Fibroblast of skin of abdomen (primary cell): ENCODE data around the gene PKM.
"Not testable (repeated sequence)": the region's sequence is repeated elsewhere in the genome, so short reads cannot be mapped to it uniquely, and the experiment has no call there.

Experiments
- DNase-seq: peaks from one replicate; pipeline ENCODE4 v3.0.0-alpha.2; 2013

PKM gene

DNA sequence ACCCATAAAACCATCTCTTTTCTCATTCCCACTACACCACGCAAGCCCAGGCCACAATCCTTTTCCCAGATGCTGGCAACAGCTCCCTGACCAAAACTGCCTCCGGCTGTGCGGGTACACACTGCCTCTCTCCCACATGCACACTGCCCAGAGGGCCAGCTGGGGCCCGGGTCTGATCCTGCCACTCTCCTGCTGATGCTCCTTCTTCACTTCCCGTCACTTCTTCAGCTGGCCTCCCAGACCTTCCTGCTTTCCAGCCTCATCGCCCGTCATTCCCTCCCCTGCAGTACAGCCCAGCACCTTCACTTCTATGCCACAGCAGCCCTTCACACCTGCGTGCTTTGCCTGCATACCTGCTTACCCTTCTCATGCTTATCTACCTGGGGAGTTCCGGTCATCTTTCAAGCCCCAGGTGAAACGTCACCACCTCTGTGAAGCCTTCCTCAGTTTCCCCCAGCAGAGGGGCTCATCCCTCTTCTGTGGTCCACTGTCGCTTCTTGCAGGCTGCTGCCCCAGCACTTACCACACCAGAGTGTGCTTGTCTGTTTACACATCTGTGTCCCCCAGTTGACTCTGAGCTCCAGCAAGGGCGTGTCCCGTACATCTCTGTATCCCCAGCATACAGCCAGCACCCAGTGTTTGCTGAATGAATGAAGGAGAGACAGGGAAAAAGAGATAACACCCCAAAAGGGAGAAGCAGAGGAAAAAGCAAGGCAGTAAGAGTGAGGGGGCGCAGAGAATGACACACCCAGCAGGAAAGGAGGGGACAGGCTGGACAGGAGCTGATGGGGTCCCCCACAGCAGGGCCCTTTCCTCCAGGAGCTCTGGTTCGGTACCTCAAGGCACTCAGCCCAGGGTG, 55.6 kb downstream of the PKM start:
- no peak for DNase-seq

DNA sequence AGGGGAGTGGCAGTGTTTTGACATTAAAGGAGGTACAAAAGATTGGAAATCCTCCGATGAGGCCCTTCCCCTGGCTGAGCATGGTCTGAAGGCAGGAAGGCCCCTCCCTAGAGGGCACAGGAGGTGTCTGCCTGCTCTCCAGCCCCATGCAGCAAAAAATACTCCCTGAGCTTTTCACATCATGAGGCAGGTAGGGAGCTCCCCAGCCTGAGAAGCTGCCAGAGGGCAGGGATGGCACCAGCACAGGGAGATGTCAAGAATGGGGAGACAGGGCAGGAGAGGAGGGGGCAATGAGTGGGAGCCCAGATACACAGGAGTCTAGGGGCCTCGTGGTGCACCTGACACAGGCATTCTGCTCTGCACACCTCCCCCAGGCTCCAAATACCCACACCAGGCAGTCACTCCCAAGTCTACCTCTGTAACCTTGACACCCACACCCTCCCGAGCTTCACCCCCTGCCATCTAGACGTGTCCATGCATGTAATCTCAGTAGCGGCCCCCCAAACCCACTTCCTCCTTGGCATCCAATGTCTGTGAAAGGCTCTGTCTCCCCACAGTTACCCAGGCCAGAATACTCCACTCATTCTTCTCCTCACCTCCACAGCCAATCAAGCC, 56.3 kb downstream of the PKM start:
- no peak for DNase-seq

DNA sequence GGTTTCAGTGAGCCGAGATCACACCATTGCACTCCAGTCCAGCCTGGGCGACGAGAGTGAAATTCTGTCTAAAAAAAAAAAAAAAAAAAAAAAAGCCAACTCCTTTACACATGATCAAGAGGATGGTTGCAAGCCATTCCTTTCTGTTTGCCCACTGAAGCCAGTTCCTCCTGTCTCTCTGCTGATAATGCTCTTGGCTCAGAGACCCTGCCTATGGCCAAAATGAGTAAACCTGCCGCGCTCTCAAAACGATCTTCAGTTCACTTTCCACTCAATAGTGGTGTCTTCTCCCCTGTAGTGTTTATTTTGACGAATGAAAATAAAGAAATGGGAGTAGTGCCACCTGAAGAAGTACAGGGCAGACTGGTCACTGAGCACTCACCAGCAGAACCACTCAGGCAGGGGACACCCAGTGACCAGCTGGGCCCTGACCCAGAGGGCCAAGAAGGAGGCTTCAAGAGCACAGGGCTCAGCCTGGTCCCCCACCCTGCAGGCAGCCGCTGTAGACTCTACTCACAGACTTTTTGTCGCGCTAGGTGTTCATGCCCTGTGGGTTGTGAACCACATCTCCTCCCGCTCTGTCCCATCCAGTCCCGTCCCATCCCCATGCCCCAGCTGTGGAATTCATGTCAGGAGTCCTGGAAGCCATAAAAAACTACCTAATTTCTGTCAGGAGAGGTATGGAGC, 57.0 kb downstream of the PKM start:
- DNase-seq, result no peak

DNA sequence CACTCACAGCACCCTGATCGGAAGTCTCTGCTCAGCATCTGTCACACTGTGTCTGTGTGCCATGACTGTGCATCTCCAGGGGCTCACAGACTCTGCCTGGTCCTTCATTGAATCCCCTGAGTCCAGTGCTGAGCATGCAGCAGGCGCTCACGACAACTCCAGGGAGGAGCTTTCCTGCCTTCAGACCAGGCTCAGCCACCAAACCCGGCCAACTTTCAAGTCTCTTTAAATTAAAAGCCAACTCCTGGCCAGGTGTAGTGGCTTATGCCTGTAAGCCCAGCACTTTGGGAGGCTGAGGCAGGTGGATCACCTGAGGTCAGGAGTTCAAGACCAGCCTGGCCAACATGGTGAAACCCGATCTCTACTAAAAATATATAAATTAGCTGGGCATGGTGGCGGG, 57.6 kb downstream of the PKM start:
- no peak for DNase-seq

DNA sequence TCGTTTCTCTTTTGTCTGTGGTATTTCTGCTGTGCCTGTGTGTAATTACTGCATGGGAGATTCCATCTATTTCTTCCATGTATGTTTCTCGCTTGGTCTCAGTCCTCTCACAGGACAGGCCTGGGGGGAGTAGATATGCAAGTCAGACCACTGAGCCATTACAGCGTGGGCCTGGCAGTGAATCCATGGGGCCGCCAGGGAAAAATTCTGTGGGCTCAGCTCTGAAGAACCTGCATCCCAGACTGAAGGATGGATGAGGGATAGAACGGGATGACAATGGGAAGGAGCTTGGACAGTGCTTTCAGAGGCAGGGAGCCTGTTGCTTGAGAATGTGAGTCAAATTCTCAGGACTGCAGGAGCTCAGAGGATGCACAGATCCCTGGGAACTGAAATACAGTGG, 58.2 kb downstream of the PKM start:
- DNase-seq, result no peak

DNA sequence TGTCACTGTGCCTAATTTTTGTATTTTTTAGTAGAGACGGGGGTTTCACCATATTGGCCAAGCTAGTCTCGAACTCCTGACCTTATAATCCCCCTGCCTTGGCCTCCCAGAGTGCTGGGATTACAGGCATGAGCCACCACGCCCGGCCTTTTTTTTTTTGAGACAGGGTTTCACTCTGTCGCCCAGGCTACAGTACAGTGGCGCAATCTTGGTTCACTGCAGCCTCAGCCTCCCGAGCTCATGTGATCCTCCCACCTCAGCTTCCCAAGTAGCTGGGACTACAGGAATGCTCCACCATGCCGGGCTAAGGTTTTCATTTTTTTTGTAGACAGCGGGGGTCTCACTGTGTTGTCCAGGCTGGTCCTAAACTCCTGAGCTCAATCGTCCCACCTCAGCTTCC, 59.0 kb downstream of the PKM start:
- DNase-seq, result not testable (repeated sequence)

DNA sequence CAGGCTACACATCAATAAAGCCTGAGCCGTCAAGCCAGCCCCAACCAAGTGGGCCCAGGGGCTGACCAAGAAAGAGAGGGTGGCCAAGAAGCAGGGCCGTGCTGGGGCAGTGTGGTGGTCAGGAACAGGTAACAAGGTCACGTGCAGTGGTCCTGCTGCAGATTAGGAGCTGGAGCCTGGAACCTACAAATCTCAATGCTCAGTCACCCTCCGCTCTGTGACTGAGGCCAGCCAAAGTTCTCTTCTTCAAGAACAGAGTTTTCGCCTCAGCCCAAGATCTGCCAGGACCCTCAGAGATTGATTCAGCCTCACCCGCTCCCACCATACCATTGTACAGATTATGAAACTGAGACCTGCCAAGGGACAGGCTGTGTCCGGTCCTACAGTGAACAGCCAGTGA, 60.3 kb downstream of the PKM start:
- DNase-seq, result no peak

DNA sequence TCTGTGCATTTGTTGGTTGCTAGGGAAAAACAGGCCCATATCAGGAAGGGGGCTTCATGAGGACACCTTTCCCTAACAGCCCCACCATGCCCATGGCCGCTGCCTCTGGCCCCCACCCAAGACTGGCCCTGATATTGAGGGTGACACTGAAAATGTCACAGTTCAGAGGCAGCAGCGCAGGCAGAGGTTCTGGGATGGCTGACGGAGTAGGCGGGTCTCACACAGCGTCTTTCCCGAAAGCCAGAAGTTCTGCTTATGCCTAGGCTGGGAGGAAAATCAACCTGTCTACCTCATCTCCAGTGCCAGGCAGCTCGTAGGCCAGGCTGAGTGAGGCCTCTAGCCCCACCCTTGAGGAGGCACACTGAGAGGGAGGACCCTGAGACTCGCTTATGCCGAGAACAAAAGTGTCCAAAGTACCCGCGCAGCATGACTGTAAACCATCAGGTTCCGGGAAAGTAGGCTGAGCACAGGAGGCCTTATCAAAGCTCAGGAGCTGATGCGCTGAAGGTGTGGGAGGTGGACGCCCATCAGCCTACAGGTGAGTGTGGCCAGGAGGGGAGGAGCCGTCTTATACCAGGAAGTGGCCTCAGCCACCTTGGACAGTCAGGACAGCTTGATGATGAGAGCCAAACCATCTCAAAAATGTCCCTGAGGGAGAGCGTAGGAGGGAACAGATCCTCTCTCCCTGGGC, 60.9 kb downstream of the PKM start:
- DNase-seq, result no peak

DNA sequence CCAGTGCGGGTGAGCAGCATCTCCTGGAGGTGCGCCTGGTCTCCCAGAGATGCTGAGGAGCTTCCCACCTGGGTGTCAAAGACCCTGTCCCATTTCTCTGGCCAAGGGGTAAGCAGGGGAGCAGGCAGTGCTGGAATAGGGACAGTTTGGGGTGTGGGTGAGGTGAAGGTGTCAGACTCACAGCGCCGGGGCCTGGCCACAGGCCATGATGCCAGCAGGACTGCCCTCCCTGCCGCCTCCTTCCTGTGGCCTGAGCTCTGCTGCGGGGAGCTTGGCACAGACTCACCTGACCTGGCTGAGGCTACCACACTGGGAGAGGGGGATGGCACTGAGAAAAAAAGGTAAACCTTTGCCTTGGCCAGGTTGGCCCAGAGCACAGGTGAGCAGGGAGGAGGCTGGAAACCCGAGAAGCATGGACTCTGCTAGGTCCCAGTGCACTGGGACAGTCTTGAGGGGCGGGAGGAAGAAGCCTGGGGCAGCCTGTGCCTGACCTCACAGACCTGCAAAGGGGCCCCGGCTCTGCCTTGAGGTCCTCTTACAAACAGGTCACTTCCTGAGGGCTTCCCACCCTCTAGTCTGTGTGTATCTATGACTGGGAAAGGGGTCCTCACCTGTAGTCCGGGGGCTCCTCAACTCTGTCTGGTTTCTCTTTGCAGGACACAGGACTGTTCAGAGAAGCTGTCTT, 61.6 kb downstream of the PKM start:
- no peak for DNase-seq

DNA sequence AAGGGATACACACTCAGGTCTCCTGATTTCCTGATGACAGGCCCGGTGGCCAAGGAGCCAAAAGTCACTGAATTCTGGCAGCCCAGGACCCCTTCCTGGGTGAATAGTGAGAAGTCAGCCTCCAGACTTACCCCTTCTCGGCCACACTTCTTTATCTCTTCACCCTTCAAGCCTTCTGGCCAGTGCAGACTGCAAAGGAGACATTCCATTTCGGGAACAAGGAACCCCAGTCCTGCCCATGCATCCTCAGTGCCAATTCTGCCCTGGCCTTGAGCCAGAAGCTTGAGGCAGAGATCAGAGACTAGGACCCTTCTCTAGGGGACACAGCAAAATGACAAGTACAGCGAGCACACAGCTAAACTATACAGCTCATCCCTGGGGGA, 62.2 kb downstream of the PKM start:
- no peak for DNase-seq

DNA sequence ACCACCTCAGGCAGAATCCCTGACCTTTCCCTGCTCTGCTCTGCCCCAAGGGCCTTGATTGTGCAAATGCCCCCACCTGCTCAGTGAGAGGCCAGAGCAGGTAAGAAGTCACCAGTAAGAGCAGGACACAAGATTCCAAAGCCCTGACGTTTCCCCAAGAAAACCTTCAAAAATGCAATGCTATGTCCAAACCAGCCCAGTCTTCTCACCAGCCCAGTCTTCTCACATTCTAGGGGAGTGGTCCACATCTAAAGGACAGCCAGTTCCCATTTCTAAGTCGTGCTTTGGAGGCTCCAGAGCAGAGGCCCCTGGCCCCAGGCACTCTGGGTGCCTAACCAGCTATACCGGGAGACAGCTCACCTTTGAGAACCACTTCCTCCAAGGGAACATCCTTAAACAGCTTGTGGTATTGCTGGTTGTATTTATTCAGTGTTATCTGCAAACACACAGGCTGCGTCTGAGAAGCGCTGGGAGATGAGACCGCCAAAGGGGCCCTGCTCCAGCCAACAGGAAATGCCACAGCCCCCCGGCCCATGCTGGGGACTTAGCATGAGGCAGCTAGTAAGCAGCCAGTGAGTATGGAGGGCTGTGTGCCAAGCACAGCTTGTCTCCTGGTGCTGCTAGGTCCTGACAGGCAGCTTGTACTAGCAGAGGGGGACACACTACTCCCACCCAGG, 62.7 kb downstream of the PKM start:
- peak; percentile 49 for DNase-seq

DNA sequence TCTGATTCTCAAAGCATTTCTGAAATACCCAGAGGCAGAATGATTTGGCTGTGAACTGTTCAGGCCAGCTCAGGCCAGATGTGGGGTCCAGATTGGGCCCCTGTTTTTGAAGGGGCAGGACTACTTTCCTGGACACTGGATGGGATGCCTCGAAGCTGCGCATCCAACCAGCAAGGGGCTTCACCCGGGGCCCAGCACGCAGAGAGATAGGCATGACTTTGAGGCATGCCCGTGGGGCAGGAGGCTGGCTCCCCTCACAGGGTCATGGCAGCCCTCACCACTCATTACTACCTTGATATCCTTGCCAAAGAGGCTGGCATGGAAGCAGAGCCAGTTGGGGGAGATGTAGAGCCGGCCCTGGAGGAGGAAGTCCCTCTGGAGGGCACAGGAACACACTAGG, 63.5 kb downstream of the PKM start:
- DNase-seq, result no peak

DNA sequence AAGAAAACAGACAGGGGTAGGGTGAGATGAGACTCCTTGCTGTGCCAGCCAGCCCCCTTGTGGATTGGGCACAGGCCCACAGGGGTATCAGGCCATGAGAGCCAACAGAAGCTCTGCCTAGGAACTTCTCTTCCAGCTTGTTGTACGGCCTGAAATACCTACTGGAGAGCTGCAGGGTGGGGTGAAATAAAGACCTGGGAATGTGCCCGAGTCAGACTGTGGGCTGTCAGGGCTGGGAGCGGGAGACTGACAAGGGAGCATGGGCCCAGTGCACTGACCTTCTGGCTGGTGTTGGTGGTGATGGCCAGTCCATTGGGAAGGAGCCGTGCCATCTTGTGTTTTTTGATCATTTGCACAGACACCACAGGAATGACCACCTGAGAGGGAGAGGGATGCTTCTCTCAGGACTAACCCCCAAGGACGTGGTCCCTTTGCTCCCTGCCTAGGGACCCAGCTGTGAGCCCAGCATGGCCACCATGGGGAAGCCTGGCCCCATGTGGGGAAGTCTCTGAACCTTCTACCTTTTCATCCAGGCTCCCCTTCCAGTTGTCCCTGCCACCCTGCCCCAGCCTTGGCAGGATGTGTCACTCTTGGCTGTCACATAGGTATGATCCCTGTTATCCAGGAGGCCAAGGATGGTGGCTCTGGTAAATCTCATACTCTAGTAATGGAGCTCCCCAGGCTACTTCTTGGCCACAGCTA, 64.1 kb downstream of the PKM start:
- no peak for DNase-seq

DNA sequence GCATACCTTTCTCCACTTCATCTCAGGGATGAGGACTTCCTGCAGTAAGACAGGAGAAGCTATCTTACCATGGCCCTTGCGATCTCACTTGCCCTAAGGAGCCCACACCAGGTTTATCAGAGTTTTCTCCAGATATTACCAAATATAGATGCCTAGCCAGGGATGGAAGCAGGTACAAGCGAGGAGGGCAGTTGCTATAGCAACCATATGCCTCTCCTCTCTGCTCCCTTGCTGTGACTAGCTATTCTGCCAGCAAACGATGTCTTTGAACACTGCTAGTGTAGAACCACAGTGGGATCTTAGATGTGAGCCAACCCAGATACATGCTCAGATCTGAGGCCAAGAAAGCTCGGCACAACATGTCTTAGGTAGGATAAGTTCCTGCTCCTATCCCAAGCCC, 67.3 kb downstream of the PKM start:
- no peak for DNase-seq

DNA sequence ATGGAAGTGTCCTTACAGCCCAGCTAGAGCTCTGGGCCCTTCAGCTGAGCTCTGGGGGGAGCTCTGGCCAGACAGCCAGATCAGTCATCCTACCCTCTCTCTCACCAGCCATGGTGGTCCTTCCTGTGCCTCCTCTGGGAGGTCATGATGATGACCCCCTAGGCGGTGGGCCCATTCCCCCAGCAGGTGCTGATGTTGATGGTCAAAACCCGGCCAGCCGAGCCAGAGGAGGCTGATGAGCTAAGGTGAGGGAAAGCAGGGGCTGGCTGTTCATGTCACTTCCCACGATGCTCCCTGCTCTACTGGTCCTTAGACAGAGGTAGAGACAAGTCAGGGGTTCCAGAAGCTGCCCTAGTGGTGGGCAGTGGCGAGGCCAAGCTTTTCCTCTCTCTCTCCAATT, 68.4 kb downstream of the PKM start:
- no peak for DNase-seq

DNA sequence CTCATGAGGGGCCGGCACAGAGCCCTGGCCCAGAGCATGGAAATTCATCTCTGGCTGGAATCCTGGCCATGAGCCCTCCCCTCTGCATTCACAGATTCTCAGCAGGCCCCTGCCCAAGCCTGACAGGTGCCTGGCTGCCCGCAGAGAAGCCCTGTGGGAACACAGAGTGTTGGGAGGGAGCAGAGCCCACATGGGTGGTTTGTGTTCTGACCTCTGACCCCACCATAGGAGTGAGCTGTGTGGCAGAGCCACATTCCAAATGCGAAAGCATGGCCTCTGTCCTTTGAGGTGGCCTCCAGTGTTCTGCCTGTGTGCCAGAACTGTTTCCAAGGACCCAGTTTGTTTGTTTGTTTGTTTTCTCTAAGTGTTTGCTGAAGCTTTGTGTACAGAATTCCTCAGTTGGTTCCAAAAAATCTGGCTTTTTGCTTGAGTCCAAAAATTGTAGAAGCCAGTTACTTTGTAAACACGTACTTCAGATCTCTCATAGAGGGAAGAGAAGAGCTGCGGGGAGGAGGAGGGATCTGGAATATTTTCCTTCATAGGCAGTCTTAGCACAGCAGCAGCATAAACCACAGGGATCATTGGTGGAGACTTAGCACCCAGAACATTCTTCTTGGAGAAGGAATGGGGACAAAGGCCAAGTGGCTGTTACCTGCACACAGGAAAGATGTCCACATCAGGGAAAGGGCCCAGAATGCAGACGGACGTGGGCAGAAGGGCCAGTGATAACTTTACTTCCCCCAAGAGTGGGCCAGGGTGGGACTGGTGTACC, 69.4 kb downstream of the PKM start:
- DNase-seq, result no peak

DNA sequence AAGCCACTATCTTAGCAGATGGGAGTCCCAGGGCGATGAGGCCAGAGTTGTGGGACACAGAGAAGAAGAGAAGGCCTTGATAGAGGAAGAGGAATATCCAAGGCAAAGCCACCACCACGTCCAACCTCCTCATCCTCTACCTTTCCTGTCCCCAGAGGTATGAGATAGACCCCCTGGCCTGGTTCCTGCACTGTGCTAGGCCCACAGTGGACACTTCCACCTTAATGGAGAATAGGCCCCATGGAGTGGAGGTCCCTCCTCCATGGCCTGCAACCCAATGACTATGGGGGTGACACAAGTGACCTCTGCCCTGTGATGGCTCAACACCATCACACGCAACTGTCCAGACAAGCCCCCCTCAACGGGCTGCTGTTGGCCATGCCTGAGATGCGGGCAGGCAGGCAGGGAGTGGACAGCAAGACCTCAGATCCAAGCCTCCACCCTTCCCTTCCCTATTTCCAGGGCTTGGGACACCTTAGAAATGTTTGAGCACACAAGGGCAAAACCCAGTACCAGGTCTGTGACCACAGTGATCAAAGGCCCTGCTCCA, 70.2 kb downstream of the PKM start:
- DNase-seq, result no peak

DNA sequence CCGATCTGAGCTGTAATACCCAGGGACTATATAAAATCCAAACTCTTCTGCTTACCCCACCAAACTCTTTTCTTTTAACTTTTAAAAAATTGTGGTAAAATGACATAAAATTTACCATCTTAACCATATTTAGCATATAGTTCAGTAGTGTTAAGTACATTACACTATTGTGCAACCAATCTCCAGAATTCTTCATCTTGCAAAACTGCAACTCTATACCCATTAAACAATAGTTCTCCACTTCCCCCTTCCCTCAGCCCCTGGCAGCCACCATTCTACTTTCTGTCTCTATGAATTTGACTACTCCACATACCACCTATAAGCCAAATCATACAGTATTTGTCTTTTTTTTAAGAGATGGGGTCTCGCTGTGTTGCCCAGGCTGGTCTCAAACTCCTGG, 74.1 kb downstream of the PKM start:
- DNase-seq, result no peak

DNA sequence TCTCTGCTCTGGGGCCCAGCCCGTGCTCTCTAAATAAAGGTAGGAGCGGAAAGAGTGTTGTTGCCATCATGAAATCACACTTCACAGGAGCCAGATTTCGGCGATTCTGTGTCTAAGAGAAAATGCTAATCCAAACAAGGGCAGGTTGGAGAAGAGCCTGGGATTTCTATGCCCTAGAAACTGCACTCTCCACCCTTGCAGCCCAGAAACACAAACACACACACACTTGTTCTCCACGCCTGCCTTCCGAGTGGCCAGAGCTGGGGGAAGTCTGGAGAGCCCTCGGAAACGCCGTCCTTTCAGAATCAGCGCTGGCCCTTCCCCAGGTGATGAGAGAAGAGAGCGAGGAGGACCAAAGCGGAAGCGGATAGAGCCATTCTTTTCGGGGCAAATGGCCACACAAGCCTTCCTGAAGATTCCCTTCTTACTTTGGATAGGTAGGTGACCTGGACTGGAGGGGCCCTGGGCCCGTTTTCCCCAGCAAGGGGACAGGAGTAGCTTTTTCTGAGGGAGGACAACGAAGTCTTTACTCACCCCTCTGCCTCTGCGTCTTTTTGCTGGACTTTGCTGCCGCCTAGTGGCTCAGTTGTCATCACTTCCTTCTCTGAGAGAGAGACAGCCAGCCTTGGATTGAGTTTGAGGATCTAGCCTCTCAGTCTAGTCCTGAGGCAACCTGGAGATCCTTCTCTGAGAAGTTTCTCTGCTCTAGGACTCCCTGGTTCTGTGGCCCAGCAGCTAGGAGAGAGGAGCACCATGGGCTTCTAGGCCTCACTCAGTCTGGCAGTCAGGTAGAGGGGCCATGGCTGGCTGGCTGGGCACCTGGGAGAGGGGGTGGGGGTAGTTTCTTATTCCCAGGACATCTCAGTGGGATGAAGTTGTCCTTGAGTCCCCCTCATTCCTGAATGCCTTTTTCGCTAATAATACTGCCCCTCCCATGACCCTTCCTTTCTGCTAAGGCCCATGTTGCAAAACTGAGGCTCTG, 75.1 kb downstream of the PKM start:
- peak; percentile 75 for DNase-seq
